M059J (cell line): ENCODE results near the gene CATSPERZ. TPM values are rescaled to one million over a fixed set of nuclear protein-coding genes. Genes with fewer than 3 reads are reported as not detected.
"Not testable (repeated sequence)": the region's sequence is repeated elsewhere in the genome, so short reads cannot be mapped to it uniquely, and the experiment has no call there.

ENCODE experiments used
- DNase-seq: peaks from one replicate; pipeline ENCODE4 v3.0.0-alpha.2; 2012; ENCODE audit warnings: low read depth
- total RNA-seq: library from RNA; depleted of rRNA; stranded (reverse); fragments of >200 nt; shearing (Covaris generic); gene quantifications from 2 replicates; pipeline ENCODE4 v1.2.3, GENCODE V29; 2014

CATSPERZ gene
- total RNA-seq, 1 experiment from 2014 or later = not detected

- no peak for DNase-seq
Observed at GRCh38 chr11:64318766-64319761, 18.9 kb downstream of the CATSPERZ start.

- DNase-seq = no peak
Observed at GRCh38 chr11:64320556-64320955, 20.4 kb downstream of the CATSPERZ start.

- no peak for DNase-seq
Observed at GRCh38 chr11:64321026-64321425, 20.9 kb downstream of the CATSPERZ start.

DNA sequence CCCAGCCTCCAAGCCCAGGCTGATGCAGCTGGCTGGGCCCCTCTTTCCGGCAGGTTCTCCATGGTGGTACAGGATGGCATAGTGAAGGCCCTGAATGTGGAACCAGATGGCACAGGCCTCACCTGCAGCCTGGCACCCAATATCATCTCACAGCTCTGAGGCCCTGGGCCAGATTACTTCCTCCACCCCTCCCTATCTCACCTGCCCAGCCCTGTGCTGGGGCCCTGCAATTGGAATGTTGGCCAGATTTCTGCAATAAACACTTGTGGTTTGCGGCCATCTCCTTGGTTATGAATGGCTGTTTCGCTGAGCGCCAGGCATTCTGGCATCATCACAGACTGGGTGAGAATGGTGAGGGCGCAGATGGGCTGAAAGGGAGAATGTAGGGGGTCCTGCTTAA is 21.4 kb downstream of the CATSPERZ start:
- DNase-seq = peak; percentile 78

- DNase-seq = no peak
Observed at GRCh38 chr11:64322925-64323260, 22.7 kb downstream of the CATSPERZ start.

- DNase-seq = no peak
Observed at GRCh38 chr11:64323373-64323772, 23.2 kb downstream of the CATSPERZ start.

GRCh38 chr11:64323984-64324383 is 23.8 kb downstream of the CATSPERZ start:
- not testable (repeated sequence) for DNase-seq

DNA sequence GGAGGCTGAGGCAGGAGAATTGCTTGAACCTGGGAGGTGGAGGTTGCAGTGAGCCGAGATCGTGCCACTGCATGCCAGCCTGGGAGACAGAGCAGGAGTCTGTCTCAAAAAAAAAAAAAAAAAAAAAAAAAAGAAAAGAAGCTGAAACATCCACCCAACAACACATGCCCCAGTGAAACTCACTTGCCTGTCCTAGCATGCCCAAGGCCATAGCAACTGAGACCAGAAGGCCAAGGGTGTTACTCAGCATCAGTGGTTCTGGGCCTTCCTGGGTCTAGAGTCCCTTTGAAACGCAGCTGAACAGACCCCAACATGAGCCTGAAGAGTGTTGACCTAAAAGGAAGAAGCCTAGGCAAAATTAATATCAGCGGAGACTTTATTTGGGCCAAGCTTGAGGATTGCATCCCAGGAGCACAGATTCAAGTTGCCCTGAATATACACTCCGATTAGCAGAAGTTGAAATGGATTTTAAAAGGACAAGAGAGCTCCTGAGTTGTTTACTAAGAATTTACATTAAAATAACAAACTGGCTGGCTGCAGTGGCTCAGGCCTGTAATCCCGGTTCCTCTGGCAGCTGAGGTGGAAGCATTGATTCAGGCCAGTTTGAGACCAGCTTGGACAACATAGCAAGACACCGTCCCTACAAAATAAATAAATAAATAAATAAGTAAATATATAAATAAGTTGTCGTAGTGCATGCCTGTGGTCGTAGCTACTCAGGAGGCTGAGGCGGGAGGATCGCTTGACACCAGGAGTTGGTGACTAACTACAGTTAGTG is 24.7 kb downstream of the CATSPERZ start:
- no peak for DNase-seq

DNA sequence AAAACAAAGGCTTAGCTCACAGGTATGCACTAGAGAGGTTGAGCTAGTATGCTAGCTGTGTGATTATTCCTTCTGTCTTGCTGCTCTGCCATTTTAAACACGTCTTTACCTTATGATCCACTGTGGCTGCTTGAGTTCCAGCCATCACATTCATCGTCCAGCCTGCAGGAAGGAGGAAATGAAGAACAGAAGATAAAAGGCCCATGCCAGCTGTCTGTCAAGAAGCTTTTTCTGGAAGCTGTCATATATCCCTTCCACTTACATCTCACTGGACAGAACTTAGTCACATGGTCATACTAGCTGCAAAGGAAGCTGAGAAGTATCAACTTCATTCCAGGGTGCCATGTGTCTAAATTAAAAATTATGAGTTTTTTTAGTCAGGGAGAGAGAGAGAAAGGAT is 27.2 kb downstream of the CATSPERZ start:
- no peak for DNase-seq

DNA sequence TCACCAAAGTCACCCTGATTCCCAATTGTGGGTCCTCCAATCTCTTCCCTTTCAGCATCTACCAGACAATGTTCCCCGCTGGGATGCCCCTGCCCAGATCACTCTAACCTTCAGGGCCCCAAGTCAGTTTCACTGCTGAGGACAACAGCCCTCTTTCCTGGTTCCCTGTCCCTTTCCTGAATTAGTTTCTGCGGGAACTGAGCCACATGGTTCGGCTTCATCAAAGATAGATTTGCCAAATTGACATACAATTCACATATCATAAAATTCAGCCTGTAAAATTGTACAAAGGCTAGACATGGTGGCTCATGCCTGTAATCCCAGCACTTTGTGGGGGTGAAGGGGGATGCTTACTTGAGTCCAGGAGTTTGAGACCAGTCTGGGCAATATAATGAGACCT is 27.8 kb downstream of the CATSPERZ start:
- DNase-seq = no peak

GRCh38 chr11:64330888-64331287 is 30.7 kb downstream of the CATSPERZ start:
- DNase-seq = no peak

- DNase-seq = peak; percentile 96
Observed at GRCh38 chr11:64331569-64332371, 31.6 kb downstream of the CATSPERZ start.

- DNase-seq = no peak
Observed at GRCh38 chr11:64333556-64333955, 33.4 kb downstream of the CATSPERZ start.

DNA sequence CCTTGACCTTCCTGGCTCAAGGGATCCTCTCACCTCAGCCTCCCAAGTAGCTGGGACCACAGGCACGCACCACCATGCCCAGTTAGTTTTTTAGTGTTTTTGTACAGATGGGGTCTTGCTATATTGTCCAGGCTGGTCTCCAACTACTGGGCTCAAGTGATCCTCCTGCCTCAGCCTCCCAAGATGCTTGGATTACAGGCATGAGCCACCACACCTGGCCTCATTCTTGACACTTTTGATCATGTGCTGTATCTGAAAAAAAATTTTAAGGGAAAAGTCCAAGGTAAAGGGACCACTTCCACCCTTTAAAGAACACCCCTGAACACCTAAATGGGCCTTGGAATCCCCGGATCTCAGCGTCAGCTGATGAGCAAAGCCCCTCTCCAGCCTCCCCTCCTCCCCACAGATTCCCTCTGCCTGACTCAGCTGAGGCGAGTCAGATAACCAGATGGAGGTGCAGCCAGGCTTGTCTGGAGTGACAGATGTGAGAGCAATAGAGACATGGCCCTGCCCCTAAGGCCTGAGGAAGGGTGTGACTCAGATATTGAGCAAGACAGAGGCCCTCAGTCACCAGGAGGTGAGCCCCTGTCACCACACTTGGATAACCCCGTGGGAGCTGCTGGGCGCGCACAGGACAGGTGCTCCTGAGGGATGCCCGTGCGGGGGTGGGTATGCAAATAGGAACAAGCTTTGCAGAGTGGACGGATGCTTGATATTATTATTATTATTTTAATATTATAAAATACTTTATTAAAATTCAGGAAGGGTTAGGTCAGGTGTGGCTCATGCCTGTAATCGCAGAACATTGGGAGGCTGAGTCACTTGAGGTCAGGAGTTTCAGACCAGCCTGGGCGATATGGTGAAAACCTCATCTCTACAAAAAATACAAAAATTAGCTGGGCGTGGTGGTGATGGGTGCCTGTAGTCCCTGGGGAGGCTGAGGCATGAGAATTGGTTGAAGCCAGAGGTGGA is 34.9 kb downstream of the CATSPERZ start:
- DNase-seq = peak; percentile 99

DNA sequence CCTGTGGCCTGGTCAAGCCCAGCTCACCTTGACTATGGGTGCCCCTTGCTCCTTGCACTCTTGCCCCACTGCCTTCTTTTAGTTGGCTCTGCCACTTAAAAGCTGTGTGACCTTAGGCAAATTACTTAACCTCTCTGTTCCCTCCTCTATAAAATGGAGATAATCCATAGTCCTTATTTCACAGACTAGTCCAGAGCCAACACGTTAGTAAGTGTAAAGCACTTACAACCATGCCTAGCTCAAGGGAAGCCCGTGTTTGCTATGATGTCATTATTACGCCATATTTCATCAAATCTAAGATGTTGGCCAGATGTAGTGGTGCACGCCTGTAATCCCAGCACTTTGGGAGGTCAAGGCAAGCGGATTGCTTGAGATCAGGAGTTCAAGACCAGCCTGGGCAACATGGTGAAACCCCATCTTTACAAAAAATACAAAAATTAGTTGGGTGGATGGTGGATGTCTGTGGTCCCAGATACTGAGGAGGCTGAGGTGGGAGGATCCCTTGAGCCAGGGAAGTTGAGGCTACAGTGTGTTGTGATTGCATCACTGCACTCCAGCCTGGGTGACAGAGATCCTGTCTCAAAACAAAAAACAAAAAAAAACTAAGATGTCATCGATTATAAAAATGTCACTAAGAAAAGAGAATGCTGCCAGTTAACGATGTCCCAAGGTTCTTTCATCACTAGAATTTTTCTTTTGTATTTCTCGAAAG is 37.5 kb downstream of the CATSPERZ start:
- no peak for DNase-seq

DNA sequence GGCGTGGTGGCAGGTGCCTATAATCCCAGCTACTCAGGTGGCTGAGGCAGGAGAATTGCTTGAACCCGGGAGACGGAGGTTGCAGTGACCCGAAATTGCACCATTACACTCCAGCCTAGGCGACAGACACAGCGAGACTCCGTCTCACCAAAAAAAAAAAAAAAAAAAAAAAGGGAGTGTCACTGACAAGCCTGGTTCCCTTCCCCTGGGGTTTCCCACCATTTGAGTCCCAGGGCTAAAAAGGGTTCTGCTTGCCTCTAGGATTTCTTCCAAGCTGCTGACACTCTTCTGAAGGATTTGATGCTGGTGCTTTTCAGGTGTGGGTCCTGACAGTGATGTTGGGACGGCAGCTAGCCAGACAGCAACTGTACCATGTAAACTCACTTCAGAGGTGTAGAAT is 38.6 kb downstream of the CATSPERZ start:
- no peak for DNase-seq

DNA sequence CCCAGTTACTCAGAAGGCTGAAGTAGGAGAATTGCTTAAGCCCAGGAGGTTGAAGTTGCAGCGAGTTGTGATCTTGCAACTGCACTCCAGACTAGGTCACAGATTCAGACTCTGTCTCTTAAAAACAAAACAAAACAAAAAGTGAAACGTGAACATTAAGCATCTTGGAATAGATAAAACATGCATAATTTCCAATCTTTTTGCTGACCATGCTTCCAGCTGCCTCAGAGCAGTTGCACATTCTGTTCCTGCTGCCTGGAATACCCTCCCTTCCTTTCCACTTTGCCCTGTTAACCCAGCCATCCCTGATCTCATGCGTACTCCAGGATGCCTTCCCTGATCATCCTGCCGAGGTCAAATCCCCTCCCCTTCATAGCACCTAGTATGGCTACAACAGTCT is 39.1 kb downstream of the CATSPERZ start:
- DNase-seq = no peak

- DNase-seq = no peak
Observed at GRCh38 chr11:64339754-64340408, 39.7 kb downstream of the CATSPERZ start, which contains the start of gene CCDC88B. Gene CCDC88B (plus strand): TSS chr11:64340204. CDS start chr11:64340267, 63 bp downstream.

GRCh38 chr11:64340671-64341335 is 40.6 kb downstream of the CATSPERZ start:
- DNase-seq = no peak
